ENCODE measurements around the gene SLC16A7. TPM values are rescaled to one million over a fixed set of nuclear protein-coding genes. Genes with fewer than 3 reads are reported as not detected.

The SLC16A7 gene
- polyA plus RNA-seq, 1 of the 3 experiments (the other 2 are of a cell fraction), result not detected

DNA sequence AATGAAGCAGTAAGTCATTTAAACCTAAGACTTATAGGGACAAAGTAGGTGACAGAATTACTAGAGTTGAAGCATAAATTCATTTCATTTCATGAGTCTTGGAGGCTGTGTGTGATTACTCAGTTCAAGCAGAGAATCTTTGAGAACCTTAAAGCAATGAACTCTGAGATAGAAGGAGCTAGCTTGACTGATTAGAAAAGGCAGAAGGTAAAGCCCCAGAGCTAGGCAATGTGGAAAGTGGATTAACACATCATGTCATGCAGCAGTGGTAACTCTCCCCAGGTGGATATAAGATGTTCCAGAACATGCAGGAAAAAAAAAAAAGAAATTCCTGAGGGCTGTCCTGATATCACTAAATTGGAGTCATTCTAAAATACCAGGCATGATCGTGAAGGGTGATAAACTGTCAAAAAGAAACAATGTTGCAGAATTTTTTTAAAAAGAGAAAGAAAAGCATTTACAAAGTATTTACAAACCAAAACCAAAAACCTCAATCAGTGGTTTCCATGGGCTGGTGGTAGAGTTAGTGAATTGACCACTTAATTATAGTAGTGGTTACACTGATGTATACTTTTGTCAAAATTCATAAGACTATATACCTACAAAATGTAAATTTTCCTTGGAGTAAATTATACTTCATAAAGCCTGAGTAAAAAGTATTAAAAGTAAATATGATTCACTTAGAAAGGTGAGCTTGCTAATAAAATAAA, 12.7 kb upstream of the SLC16A7 start:
- Histone ChIP-seq H3K4me3 (ENCODE audit: low read depth in 2 of 2, low read length in 1 of 2) (no peak overlapping the region), H3F3A (replicated peaks; ENCODE audit: insufficient read depth) (no peaks in the 10 kb centered on the region), H3K9me3 (no peaks in the 10 kb centered on the region), H3K79me2 (ENCODE audit: insufficient read depth) (no peaks in the 10 kb centered on the region), H3K9me2 (no peaks in the 10 kb centered on the region), H3K4me2 (no peak overlapping the region), H3K27me3 (ENCODE audit: insufficient read depth) (no peaks in the 10 kb centered on the region), H3K36me3 (replicated peaks in 1 of 2; ENCODE audit: control insufficient read depth in 1 of 2, insufficient read depth in 2 of 2, low read length in 1 of 2) (no peaks in the 10 kb centered on the region), H4K20me1 (ENCODE audit: insufficient read depth) (no peaks in the 10 kb centered on the region), H2AFZ (ENCODE audit: low read depth) (no peak overlapping the region), H3K4me1 (ENCODE audit: control insufficient read depth in 1 of 2, insufficient read depth in 2 of 2, low read depth in 1 of 2, low read length in 1 of 2) (no peaks in the 10 kb centered on the region), H3K27ac (ENCODE audit: low read depth in 2 of 2, low read length in 1 of 2) (no peak overlapping the region), H3K9ac (no peak overlapping the region)
- ChIA-PET POLR2A (no interaction called here), CTCF (no interaction called here)
- TF ChIP-seq GATA2 (CRISPR knock-in tag; IDR thresholded peaks at IDR 0.05), result no peak
- TF ChIP-seq, protein P1, sequence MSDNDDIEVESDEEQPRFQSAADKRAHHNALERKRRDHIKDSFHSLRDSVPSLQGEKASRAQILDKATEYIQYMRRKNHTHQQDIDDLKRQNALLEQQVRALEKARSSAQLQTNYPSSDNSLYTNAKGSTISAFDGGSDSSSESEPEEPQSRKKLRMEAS (IDR thresholded peaks at IDR 0.05; ENCODE audit: low read depth), result no peak
- TF ChIP-seq, protein P2, sequence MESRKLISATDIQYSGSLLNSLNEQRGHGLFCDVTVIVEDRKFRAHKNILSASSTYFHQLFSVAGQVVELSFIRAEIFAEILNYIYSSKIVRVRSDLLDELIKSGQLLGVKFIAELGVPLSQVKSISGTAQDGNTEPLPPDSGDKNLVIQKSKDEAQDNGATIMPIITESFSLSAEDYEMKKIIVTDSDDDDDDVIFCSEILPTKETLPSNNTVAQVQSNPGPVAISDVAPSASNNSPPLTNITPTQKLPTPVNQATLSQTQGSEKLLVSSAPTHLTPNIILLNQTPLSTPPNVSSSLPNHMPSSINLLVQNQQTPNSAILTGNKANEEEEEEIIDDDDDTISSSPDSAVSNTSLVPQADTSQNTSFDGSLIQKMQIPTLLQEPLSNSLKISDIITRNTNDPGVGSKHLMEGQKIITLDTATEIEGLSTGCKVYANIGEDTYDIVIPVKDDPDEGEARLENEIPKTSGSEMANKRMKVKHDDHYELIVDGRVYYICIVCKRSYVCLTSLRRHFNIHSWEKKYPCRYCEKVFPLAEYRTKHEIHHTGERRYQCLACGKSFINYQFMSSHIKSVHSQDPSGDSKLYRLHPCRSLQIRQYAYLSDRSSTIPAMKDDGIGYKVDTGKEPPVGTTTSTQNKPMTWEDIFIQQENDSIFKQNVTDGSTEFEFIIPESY (IDR thresholded peaks at IDR 0.05; ENCODE audit: borderline replicate concordance, low read depth), result no peak
- no peak for TF ChIP-seq SIN3A (IDR thresholded peaks at IDR 0.05; ENCODE audit: borderline replicate concordance, low read depth, low read length)
- TF ChIP-seq, protein P3, sequence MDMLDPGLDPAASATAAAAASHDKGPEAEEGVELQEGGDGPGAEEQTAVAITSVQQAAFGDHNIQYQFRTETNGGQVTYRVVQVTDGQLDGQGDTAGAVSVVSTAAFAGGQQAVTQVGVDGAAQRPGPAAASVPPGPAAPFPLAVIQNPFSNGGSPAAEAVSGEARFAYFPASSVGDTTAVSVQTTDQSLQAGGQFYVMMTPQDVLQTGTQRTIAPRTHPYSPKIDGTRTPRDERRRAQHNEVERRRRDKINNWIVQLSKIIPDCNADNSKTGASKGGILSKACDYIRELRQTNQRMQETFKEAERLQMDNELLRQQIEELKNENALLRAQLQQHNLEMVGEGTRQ (IDR thresholded peaks at IDR 0.05; ENCODE audit: borderline replicate concordance, low read depth, low read length), result no peak
- TF ChIP-seq EP300 (IDR thresholded peaks at IDR 0.05; ENCODE audit: borderline replicate concordance in 1 of 2, low read depth in 1 of 2, low read length in 1 of 2), result no peak
- WGBS (ENCODE audit: low lambda C conversion rate), result 7% methylated on average over 1 of the region's 1 CpG
- no peak for DNase-seq

DNA sequence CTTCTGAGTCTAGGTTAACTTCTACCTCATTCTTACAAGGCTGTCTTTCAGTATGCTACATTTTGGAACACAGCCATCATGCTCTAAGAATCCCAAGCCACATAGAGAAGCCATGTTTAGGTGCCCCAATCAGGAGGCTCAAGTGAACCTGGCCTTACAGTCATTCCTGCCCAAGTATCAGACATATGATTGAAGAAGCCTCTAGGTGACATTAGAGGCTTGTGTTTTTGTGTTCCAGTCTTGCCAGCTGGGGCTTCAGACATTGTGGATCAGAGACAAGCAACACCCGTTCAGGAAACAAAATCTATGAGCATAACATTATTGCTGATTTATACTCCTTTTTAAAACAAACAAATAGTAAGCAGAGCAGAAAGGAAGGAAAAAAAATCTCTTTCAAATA, 8.1 kb upstream of the SLC16A7 start:
- CTCF ChIA-PET, result no interaction called here
- TF ChIP-seq RAD21 (IDR thresholded peaks at IDR 0.05; ENCODE audit: low read length), result no peak
- H3K79me2 ChIP-seq (ENCODE audit: insufficient read depth), result no peaks in the 10 kb centered on the region
- no peaks in the 10 kb centered on the region for H4K20me1 ChIP-seq (ENCODE audit: insufficient read depth)
- H3F3A ChIP-seq (replicated peaks; ENCODE audit: insufficient read depth), result no peaks in the 10 kb centered on the region
- DNase-seq, result no peak
- H3K9me3 ChIP-seq, result no peaks in the 10 kb centered on the region
- POLR2A ChIA-PET, result no interaction called here
- H3K9me2 ChIP-seq, result no peaks in the 10 kb centered on the region
- H3K27ac ChIP-seq (ENCODE audit: low read depth in 2 of 2, low read length in 1 of 2), result no peak overlapping the region
- no peak overlapping the region for H3K4me2 ChIP-seq
- no peaks in the 10 kb centered on the region for H3K4me1 ChIP-seq (ENCODE audit: control insufficient read depth in 1 of 2, insufficient read depth in 2 of 2, low read depth in 1 of 2, low read length in 1 of 2)
- no peak overlapping the region for H2AFZ ChIP-seq (ENCODE audit: low read depth)
- no peak overlapping the region for H3K9ac ChIP-seq
- 4% methylated on average over 1 of the region's 1 CpG for WGBS (ENCODE audit: low lambda C conversion rate)
- no peaks in the 10 kb centered on the region for H3K36me3 ChIP-seq (replicated peaks in 1 of 2; ENCODE audit: control insufficient read depth in 1 of 2, insufficient read depth in 2 of 2, low read length in 1 of 2)
- 0 out of 2 replicates have a peak, but pooled peaks cover 4% of the 10 kb centered on the region for H3K27me3 ChIP-seq (ENCODE audit: insufficient read depth)
- H3K4me3 ChIP-seq (ENCODE audit: low read depth in 2 of 2, low read length in 1 of 2), result no peak overlapping the region

Data from SK-N-SH (cell line).